SU-DHL-6 (cell line): ENCODE data around the gene GOLGA1.

Experiments used
- H2AFZ ChIP-seq: fragments of 200-600 bp; sonication (generic); 2 replicates; pipeline ENCODE4 v1.6.1; 2014; ENCODE audit warnings: low read depth, mild to moderate bottlenecking, moderate library complexity, mixed read lengths, antibody characterized with exemption, low read length; ENCODE audit not compliant: severe bottlenecking
- H3F3A ChIP-seq: fragments of 200-600 bp; shearing (Covaris generic); 2 replicates; pipeline ENCODE4 v1.6.0; 2016; ENCODE audit warnings: antibody characterized with exemption, mild to moderate bottlenecking; ENCODE audit not compliant: insufficient read depth
- H3K27ac ChIP-seq: fragments of 200-600 bp; sonication (generic); 2 replicates; pipeline ENCODE4 v1.5.1; 2016; ENCODE audit warnings: low read depth, mild to moderate bottlenecking, low read length, moderate library complexity, mixed read lengths
- H3K27me3 ChIP-seq: fragments of 200-600 bp; sonication (generic), shearing (Covaris generic); 2 replicates; pipeline ENCODE4 v1.6.0; 2014; ENCODE audit warnings: mild to moderate bottlenecking, low read length
- H3K36me3 ChIP-seq: fragments of 200-600 bp; sonication (generic); 2 replicates; pipeline ENCODE4 v1.6.1; 2014; ENCODE audit warnings: mild to moderate bottlenecking, low read length, mixed read lengths
- H3K4me2 ChIP-seq: fragments of 300-600, 200-600 bp; shearing (Covaris generic), sonication (generic); 2 replicates; pipeline ENCODE4 v1.6.0; 2014; ENCODE audit warnings: low read length, low read depth, mild to moderate bottlenecking; ENCODE audit not compliant: poor library complexity, severe bottlenecking
- H3K4me3 ChIP-seq: fragments of 200-600 bp; sonication (generic); 2 replicates; pipeline ENCODE4 v1.5.1; 2014; ENCODE audit warnings: antibody characterized with exemption, low read length, mild to moderate bottlenecking, mixed read lengths; ENCODE audit not compliant: insufficient read depth, poor library complexity, severe bottlenecking
- H3K79me2 ChIP-seq: fragments of 200-600 bp; sonication (generic); 2 replicates; pipeline ENCODE4 v1.6.1; 2014; ENCODE audit warnings: mild to moderate bottlenecking, low read length, moderate library complexity; ENCODE audit not compliant: insufficient read depth
- H3K9ac ChIP-seq: fragments of 200-600 bp; sonication (generic); 2 replicates; pipeline ENCODE4 v1.7.0; 2014; ENCODE audit warnings: mild to moderate bottlenecking, low read length
- H3K9me2 ChIP-seq: fragments of 200-600 bp; sonication (generic); replicated peaks from 2 replicates; pipeline ENCODE4 v1.6.1; 2014; ENCODE audit warnings: low read length; ENCODE audit not compliant: insufficient read depth
- H3K9me3 ChIP-seq: fragments of 200-600 bp; sonication (generic); 2 replicates; pipeline ENCODE4 v1.6.1; 2014; ENCODE audit warnings: low read length, mixed read lengths; ENCODE audit not compliant: insufficient read depth
- H4K20me1 ChIP-seq: fragments of 200-600 bp; sonication (generic); 2 replicates; pipeline ENCODE4 v1.6.1; 2014; ENCODE audit warnings: low read depth, mild to moderate bottlenecking, antibody characterized with exemption, low read length, moderate library complexity, mixed read lengths
- CTCF ChIP-seq: fragments of 200-600 bp; sonication (generic); IDR thresholded peaks from one replicate; pipeline ENCODE4 v1.5.1; 2017; ENCODE audit warnings: antibody characterized with exemption, mild to moderate bottlenecking, low read length, moderate library complexity; ENCODE audit not compliant: insufficient read depth, poor library complexity, severe bottlenecking
- EZH2phosphoT487 ChIP-seq: fragments of 200-600 bp; sonication (generic), shearing (Covaris generic); conservative IDR thresholded peaks from 2 replicates; pipeline ENCODE4 v1.6.1; 2018; ENCODE audit warnings: mild to moderate bottlenecking, antibody characterized with exemption, low read length, moderate library complexity, mixed read lengths

GOLGA1 gene

GRCh38 chr9:124897570-124898460, 43.1 kb downstream of the GOLGA1 start:
- no peak overlapping the region for H3K4me2 ChIP-seq
- no peaks in the 10 kb centered on the region for H3K27me3 ChIP-seq
- no peaks in the 10 kb centered on the region for H3F3A ChIP-seq
- H3K9me2 ChIP-seq: no peaks in the 10 kb centered on the region
- no peaks in the 10 kb centered on the region for H3K79me2 ChIP-seq
- no peaks in the 10 kb centered on the region for H4K20me1 ChIP-seq
- H3K9ac ChIP-seq: no peak overlapping the region
- no peak for TF ChIP-seq EZH2phosphoT487
- no peak for TF ChIP-seq CTCF
- H3K36me3 ChIP-seq: peaks cover 4% of the 10 kb centered on the region; the same call in 1 of the 2 replicates
- no peak overlapping the region for H3K27ac ChIP-seq
- H3K4me3 ChIP-seq: no peak overlapping the region
- H3K9me3 ChIP-seq: no peaks in the 10 kb centered on the region
- no peak overlapping the region for H2AFZ ChIP-seq

- no peaks in the 10 kb centered on the region for H3K9me2 ChIP-seq
- no peaks in the 10 kb centered on the region for H3F3A ChIP-seq
- H3K4me3 ChIP-seq: no peak overlapping the region
- no peaks in the 10 kb centered on the region for H3K9me3 ChIP-seq
- H3K4me2 ChIP-seq: no peak overlapping the region
- H3K27me3 ChIP-seq: no peaks in the 10 kb centered on the region
- H3K27ac ChIP-seq: no peak overlapping the region
- peaks cover 4% of the 10 kb centered on the region; the same call in 1 of the 2 replicates for H3K36me3 ChIP-seq
- no peak overlapping the region for H2AFZ ChIP-seq
- H3K9ac ChIP-seq: no peak overlapping the region
- TF ChIP-seq EZH2phosphoT487 (no peak), CTCF (peak; percentile 43)
- no peaks in the 10 kb centered on the region for H4K20me1 ChIP-seq
- no peaks in the 10 kb centered on the region for H3K79me2 ChIP-seq
These were observed 46.1 kb downstream of the GOLGA1 start for GRCh38 chr9:124894741-124895170.

- Histone ChIP-seq H3K79me2 (no peaks in the 10 kb centered on the region), H3K4me3 (no peak overlapping the region), H3K9me3 (no peaks in the 10 kb centered on the region), H3K9me2 (no peaks in the 10 kb centered on the region), H2AFZ (no peak overlapping the region), H3K27ac (no peak overlapping the region), H3K4me2 (no peak overlapping the region), H4K20me1 (no peaks in the 10 kb centered on the region), H3K9ac (no peak overlapping the region), H3K27me3 (no peaks in the 10 kb centered on the region), H3K36me3 (peaks cover 4% of the 10 kb centered on the region; the same call in 1 of the 2 replicates), H3F3A (no peaks in the 10 kb centered on the region)
- TF ChIP-seq EZH2phosphoT487: no peak
These were observed 46.7 kb downstream of the GOLGA1 start for GRCh38 chr9:124894035-124894740.
